HG03354 (cell line): Measurements from ENCODE around the gene FNDC3B.
A peak's percentile ranks its signal among the peaks of the same experiment; 100 is the strongest.
"Not testable (repeated sequence)": the region's sequence is repeated elsewhere in the genome, so short reads cannot be mapped to it uniquely, and the experiment has no call there.

Experiments
- ATAC-seq: cut with Tn5 transposase; IDR thresholded peaks from one replicate; pipeline ENCODE4 v1.9.1; 2021; ENCODE audit warnings: mild to moderate bottlenecking; ENCODE audit not compliant: unreplicated experiment, poor library complexity, severe bottlenecking

FNDC3B gene

GRCh38 chr3:172087198-172087597 is 47.8 kb downstream of the FNDC3B start:
- ATAC-seq: no peak

GRCh38 chr3:172087602-172088580 is 48.5 kb downstream of the FNDC3B start:
- peak; percentile 93 for ATAC-seq

GRCh38 chr3:172089250-172089649 is 49.9 kb downstream of the FNDC3B start:
- ATAC-seq: no peak

GRCh38 chr3:172090035-172090434 is 50.7 kb downstream of the FNDC3B start:
- ATAC-seq: no peak

GRCh38 chr3:172092658-172093057 is 53.3 kb downstream of the FNDC3B start:
- no peak for ATAC-seq

- not testable (repeated sequence) for ATAC-seq
These were observed 54.4 kb downstream of the FNDC3B start for GRCh38 chr3:172093581-172094443.

- peak; percentile 92 for ATAC-seq
These were observed 55.5 kb downstream of the FNDC3B start for GRCh38 chr3:172094621-172095557.

GRCh38 chr3:172096881-172097420 is 57.6 kb downstream of the FNDC3B start:
- ATAC-seq: no peak

GRCh38 chr3:172097585-172097984 is 58.2 kb downstream of the FNDC3B start:
- no peak for ATAC-seq

- no peak for ATAC-seq
These were observed 59.5 kb downstream of the FNDC3B start for GRCh38 chr3:172098698-172099494.

- ATAC-seq: no peak
These were observed 60.1 kb downstream of the FNDC3B start for GRCh38 chr3:172099495-172099808.

- ATAC-seq: peak; percentile 51
These were observed 61.1 kb downstream of the FNDC3B start for GRCh38 chr3:172100482-172100881.

- peak; percentile 65 for ATAC-seq
These were observed 61.7 kb downstream of the FNDC3B start for GRCh38 chr3:172101107-172101506.

- peak; percentile 37 for ATAC-seq
These were observed 62.9 kb downstream of the FNDC3B start for GRCh38 chr3:172102123-172102882.

GRCh38 chr3:172102883-172103310 is 63.5 kb downstream of the FNDC3B start:
- no peak for ATAC-seq

GRCh38 chr3:172103724-172104123 is 64.3 kb downstream of the FNDC3B start:
- no peak for ATAC-seq

- ATAC-seq: no peak
These were observed 65.2 kb downstream of the FNDC3B start for GRCh38 chr3:172104471-172105072.
